GM19438 (cell line): ENCODE results near the gene PHOX2A.

Source experiments
- ATAC-seq: cut with Tn5 transposase; IDR thresholded peaks from one replicate; pipeline ENCODE4 v1.9.1; 2021; ENCODE audit warnings: low read depth; ENCODE audit not compliant: unreplicated experiment

Gene PHOX2A

DNA sequence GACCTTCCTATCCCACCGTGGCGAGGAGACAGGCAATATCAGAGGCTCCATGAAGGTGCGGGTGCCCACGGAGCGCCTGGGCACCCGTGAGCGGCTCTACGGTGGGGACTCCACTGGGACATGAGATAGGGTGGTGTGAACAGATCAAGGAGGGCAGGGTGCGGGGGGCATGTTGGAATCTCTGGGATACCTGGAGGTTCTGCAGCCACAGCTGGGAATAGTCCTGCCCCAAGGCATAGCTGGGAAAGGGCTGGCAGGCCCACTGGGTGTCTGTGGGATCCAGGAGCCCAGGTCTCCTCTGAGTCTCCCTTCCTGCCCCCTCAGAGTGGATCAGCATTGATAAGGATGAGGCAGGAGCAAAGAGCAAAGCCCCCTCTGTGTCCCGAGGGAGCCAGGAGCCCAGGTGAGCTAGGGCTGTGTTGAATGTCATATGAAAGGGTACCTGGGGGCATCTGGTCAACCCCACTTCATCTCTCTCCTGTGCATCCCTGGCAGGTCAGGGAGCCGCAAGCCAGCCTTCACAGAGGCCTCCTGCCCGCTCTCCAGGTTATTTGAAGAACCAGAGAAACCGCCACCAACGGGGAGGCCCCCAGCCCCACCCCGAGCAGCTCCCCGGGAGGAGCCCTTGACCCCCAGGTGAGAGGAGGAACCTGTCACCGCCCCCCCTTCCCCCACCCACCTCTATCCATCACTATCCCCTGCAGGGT lies 8.5 kb downstream of the PHOX2A start:
- ATAC-seq = no peak

DNA sequence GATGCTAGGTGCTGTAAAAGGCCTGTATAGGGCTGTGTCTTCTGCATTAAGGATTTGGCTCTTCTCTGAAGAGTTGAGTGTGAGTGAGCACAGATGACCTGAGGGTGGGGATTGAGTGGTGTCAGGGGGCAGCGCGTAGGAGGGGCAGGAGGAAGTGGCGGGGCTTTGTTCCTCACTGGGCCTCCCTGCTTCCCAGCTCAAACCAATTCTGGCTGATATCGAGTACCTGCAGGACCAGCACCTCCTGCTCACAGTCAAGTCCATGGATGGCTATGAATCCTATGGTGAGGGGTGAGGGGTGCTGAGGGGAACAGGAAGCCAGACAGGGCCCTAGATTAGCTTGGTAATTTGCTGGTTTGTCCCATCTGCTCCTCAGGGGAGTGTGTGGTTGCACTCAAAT lies 9.1 kb downstream of the PHOX2A start:
- ATAC-seq = no peak

DNA sequence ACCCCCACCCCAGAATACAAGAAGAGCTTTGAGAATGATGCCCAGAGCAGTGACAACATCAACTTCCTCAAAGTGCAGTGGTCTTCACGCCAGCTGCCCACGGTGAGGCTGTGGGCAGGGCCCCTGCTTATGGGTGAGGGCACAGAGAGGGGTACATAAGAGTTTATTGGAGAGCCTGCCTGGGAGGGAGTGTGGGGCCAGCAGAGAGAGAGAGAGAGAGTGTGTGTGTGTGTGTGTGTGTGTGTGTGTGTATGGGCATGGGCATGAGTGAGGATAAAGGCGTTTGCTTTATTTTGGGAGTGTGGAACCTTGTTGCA lies 9.5 kb downstream of the PHOX2A start:
- ATAC-seq = no peak

DNA sequence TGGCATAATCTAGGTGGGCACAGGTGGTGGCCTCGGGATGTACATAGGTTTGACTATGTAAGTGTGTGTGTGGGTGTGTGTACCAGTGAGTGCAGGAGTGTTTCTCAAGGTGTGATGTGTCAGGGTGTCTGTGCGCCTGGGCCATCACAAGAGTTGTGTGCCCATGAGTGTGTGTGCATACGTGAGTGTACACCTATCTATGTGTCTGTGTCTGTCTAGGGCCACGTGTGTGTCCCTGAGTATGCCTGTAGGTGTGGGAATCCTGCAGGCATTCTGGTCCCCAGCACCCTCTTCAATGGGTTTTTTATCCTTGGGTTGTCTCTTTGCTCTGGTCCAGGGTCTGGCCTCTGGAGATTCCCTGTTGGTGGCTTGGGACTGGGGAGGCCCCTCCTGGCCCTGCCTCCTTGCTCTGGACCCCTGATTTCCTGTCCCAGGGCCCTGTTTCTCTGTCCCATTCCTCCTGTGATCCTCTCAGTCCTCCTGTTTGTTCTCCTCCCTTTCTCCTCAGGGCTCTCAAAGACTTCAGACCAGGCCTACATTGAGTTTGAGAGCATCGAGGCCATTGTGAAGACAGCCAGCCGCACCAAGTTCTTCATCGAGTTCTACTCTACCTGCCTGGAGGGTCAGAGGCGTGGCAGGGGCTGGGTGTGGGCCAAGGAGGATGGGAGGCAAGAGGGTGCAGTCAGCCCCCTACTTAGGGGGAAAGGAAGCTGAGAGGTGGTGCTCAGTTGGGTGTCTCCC lies 10.0 kb downstream of the PHOX2A start:
- no peak for ATAC-seq

DNA sequence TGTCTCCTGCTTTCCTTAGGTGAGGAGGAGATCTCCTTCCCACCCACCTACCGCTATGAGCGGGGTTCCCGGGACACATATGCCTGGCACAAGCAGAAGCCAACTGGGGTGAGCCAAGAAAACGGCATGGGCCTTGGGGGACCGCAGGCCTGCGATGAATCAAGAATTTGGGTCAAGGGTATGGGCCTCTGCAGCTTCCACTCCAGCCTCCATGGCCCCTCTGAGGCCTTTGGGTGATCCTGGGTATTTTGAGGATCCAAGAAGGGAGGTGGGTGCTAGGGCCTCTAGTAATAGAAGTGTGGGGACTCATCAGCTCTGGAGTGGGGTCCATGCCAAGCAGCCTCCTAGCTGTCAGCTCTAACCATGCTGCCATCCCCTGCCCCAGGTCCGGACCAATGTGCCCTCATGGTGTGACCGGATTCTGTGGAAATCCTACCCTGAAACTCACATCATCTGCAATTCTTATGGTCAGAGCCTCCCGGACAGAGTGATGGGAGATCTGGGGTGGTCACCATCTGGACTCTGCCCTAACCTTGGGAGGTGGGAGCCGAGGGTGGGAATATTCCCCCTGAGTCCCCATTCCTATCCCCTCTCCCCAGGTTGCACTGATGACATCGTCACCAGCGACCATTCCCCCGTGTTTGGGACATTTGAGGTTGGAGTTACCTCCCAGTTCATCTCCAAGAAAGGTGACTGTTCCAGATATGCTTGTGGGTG lies 10.8 kb downstream of the PHOX2A start:
- no peak for ATAC-seq

DNA sequence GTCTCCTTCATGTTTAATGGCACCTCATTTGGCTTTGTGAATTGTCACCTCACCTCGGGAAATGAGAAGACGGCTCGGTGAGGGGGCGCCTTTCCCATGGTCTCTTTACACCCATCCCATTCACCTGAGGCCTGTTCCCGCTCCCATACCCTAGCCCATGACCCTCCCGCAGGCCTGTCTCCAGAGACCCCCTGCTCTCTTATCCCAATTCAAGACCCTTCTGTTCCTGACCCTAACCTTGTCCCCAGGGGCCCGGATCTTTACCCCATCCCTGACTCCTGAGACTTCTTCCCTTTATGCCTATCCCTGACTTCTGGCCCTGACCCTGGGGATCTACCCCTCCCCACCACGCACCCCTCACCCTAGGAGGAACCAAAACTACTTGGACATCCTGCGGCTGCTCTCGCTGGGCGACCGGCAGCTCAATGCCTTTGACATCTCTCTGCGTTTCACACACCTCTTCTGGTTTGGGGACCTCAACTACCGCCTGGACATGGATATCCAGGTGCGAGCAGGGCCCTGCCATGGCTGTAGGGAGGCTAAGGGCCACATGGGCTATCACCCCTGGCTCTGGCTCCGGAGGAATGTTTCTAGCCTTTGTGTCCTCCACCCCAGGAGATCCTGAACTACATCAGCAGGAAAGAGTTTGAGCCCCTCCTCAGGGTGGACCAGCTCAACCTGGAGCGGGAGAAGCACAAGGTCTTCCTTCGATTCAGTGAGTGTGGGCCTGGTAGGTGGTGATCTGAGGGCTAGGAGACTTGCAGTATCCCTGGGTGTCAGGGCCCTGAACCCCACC lies 11.5 kb downstream of the PHOX2A start:
- no peak for ATAC-seq

DNA sequence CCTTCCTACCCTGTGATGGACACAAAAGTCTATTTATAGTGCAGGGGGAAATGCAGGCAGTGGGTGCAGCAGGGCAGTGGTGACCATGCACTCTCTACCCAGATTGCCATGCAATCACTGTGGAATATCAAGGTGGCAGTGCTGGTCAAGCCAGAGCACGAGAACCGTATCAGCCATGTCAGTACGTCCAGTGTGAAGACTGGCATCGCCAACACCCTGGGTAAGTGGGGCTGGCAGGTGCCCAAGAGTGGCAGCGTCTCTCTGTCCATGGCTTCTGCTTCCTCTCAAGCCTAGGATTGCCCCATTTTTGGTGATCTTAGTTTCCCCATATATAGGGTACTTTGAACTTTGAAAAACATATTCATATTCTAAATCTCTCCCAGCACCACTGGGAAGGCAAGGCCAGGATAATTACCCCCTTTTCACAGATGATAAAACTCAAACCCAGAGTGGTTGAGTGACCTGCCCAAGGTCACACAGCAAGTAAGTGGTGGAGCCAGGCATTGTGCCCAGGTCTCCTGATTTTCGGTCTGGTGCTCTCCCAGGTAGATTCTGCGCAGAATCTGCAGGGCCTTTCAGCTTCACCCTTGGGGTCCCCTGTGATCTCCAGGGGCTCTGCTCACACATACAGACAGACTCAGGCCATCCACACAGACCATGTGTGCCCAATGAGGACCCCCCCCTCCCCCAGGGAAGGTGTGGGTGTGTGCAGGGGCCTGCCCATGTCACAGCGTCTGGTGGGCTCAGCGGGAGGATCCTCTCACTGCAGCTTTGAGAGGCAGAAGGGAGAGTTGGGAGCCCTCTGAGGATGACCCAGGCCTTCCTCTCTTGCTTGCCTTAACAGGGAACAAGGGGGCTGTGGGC lies 12.3 kb downstream of the PHOX2A start:
- ATAC-seq = no peak

DNA sequence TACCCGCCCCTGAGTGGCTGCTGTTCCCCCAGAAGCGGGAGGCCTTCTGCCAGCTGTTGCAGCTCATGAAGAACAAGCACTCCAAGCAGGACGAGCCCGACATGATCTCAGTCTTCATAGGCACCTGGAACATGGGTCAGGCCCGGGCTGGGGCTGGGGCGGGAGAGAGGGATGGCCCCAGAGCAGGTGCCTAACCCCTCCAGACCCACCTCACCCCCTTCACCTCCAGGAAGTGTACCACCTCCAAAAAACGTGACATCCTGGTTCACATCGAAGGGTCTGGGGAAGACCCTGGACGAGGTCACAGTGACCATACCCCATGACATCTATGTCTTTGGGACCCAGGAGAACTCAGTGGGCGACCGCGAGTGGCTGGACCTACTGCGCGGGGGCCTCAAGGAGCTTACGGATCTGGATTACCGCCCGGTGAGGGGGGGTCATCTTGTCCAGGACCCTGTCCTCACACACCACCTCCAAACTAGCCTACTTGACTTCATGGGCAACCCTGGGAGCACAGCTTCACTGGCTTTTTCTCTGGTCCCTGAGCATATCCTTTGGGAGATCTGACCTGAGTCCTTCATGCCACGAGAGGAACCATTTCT lies 13.1 kb downstream of the PHOX2A start:
- ATAC-seq = no peak

DNA sequence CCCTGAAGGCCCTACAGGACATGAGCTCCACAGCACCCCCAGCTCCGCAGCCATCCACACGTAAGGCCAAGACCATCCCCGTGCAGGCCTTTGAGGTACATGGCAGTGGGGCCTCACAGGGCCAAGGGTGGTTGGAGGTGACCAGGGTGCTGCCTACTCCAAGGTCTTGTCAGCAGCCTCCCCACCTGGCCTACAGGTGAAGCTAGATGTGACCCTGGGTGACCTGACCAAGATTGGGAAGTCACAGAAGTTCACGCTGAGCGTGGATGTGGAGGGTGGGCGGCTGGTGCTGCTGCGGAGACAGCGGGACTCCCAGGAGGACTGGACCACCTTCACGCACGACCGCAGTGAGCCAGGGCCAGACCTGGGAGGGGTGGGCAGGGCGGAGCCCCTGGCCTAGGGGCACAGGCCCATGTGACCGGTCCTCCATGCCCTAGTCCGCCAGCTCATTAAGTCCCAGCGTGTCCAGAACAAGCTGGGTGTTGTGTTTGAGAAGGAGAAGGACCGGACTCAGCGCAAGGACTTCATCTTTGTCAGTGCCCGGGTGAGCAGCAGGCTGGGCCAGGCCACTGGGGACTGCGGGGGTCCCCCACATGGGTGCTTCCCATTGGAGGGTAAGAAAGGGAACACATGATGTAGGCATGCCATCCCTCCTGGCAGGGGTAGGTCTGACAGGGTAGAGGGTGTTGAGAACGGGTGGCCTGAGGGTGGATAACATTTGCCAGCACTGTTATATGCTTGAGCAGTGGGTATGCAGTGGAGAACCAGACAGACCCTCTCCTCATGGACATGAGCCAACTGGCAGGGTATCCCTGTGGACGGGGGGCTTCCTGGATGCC lies 13.8 kb downstream of the PHOX2A start:
- ATAC-seq = no peak

DNA sequence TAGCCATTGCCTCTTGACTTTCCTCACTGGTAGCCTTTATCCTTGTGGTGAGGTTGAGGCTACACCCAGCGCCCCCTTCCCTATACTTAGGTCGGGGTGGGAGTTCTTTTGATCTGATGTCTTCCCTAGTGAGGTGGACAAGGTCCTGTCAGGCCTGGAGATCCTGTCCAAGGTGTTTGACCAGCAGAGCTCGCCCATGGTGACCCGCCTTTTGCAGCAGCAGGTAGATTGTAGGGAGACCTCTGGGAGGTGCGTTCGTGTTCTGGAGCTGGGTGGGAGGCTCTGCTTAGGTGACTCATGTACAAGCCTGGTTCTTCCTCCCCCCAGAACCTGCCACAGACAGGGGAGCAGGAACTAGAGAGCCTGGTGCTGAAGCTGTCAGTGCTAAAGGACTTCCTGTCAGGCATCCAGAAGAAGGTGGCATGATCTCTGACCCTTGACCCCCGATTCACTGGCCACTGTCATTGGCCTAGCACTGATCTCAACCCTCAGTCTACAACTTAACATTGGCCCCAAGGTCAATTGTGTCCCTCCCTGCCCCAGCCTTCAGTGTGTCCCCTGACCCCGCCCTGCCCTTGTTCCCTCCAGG lies 14.5 kb downstream of the PHOX2A start:
- ATAC-seq = no peak

DNA sequence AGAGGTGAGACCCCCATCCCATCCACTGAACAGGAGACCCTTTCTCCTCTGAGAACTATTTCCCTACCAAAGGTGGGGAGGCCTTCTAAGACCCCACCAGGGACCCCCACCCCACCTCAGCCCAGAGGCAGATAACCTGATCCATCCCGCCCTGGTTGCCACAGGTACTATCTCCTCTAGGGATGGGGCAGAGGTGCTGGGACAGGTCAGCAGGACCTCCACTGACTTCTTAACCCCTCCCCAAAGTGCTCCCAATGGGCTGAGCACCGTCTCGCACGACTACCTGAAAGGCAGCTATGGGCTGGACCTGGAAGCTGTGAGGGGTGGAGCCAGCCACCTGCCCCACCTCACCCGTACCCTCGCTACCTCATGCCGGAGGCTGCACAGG lies 15.1 kb downstream of the PHOX2A start:
- ATAC-seq = no peak

DNA sequence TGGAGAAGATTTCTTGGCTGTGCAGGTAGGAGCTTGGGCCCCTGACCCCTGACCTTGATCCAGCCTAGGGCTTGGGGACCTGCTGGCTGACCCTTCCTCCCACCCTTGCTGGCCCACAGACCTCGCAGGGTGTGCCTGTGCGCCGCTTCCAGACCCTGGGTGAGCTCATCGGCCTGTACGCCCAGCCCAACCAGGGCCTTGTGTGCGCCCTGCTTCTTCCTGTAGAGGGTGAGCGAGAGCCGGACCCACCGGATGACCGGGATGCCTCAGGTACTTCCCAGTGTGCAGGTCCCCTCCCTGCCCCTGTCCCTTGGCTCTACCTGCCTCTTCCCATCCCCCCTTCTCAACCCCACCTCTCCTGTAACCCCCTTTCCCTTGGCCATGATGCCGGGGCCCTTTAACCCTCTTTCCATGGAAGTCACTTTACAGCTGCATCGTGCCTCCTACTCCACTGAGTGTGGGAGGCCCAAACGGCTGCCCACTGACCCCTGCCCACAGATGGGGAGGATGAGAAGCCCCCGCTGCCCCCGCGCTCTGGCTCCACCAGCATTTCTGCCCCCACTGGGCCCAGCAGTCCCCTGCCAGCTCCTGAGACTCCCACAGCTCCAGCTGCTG lies 15.6 kb downstream of the PHOX2A start:
- no peak for ATAC-seq

DNA sequence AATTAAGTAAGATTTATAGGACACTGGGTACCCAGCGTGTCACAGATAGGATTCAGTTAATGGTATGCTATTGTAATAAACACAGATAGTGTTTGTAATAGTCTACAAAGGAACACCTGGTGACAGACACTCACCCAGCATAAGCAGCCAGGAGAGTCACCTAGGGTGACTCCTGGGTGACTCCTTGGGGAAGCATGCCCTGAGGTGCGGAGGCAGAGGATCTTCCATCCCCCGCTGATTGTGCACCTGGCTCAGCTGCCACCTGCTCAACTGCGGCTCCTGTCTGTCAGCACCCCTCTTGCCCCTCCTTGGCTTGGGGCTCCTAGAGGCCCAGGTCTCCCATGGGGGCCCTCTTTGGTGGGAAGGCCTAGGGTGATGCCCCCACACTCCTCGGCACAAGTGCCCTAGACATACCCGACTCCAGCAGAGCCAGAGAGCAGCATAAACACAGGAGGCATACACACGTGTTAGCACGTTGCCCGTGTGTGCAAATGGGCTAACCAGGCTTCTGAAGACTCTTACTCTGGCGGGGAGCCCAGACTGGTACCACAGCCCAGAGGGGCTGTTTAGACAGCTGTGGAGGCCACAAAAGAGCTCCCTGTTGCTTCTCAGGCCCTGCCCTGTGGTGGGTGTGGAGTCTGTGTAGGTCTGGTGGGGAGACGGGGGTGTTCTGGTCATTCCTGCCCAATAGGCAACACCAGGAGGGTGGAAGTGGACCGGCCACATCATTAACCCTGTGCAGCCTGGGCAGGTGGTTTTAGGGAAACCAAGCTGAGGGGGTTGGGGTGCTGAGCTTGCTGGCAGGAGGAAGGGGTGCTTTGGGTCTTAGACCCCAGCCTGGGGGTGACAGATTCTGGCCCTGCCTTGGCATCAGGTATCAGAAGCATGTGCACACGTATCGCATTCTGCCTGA lies 16.4 kb downstream of the PHOX2A start:
- ATAC-seq = no peak

DNA sequence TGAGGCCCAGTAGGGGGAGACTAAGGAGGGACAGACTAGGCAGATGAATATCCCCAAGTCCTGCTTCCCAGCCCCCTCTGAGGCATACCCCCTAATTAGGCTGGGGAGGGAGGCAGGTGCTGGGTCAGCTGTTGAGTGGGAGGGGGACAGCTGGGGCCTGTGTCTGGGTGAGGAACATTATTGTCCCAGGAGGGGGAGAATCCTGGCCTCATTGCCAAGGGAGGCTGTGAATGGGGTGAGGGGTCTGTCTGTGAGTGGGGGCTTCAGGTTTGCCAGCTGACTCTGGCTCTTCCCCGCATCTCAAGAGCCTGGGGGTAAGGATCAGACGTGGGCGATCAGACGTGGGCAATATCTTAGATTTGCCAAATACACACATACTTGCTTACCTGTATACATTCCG lies 17.3 kb downstream of the PHOX2A start:
- no peak for ATAC-seq

DNA sequence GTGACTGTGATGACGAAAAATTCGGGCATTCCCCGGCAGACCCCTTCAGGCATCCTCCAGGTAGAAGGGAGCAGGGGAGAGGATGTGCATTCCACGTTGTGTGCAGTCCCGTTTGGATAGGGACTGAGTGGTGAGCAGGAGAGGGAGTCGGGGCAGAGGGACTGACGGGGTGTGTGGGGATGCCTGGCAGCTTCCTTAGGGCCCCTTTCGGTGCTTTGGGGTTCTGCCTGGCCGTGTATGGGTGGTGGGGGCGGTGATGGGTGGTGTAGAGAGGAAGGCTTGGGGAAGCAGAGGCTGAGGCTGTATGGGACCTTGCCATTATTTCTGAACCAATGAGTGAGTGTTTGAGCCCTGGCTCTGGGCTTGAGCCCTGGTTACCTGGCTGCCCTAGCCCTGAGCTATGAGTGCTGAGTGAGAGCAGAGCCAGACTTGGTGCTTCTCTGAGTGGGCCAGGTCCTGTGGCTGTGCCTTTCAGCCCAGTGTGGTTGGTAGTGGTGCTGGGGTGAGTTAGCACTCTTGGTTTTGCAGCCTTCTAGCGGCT lies 18.5 kb downstream of the PHOX2A start:
- ATAC-seq = no peak

DNA sequence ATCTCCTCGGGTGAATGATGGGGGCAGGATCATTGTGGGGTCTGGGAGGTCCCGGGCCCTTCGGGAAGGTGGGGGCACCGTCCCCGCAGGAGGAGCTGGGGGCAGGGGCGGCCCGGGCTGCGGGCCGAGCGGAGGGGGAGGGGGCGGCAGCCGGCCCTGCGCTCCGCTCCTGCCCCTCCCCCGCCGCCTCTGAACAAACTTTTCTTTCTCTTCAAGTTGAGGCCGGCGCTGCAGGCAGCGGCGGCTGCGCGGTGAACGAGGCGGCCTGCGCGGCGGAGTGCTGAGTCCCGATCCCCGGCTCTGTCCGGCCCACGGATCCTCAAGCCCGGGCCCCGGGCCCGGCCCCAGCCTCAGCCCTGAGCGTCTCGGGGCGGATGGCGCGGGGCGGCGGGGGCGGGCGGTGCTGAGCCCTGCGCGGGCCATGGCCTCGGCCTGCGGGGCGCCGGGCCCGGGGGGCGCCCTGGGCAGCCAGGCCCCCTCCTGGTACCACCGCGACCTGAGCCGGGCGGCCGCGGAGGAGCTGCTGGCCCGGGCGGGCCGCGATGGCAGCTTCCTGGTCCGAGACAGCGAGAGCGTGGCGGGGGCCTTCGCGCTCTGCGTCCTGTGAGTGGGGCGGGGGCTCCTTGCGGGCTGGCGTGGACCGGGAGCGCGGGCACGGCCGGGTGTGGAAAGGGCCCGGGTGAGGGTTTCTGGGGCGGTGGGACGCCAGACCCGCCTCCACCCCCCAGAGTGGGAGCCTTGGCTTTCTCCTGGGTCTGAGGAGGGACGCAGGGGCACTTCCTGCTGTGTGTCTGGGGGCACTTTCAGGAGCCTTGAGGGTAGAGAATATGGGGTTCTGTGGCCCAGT lies 19.2 kb downstream of the PHOX2A start, which contains the start of gene INPPL1:
TSS of gene INPPL1 (plus strand) at position 204 of the 847 bp plus-strand sequence. CDS start at position 422, 218 bp downstream.
- ATAC-seq = no peak
